ENCODE data around the gene MTX1. TPM values are rescaled to one million over a fixed set of nuclear protein-coding genes. Genes with fewer than 3 reads are reported as not detected.
A peak's percentile ranks its signal among the peaks of the same experiment; 100 is the strongest.

MTX1 gene
- total and polyA plus RNA-seq, 2 of the 4 experiments (the other 2 are of a cell fraction) = 67.2 to 73.7 TPM

DNA sequence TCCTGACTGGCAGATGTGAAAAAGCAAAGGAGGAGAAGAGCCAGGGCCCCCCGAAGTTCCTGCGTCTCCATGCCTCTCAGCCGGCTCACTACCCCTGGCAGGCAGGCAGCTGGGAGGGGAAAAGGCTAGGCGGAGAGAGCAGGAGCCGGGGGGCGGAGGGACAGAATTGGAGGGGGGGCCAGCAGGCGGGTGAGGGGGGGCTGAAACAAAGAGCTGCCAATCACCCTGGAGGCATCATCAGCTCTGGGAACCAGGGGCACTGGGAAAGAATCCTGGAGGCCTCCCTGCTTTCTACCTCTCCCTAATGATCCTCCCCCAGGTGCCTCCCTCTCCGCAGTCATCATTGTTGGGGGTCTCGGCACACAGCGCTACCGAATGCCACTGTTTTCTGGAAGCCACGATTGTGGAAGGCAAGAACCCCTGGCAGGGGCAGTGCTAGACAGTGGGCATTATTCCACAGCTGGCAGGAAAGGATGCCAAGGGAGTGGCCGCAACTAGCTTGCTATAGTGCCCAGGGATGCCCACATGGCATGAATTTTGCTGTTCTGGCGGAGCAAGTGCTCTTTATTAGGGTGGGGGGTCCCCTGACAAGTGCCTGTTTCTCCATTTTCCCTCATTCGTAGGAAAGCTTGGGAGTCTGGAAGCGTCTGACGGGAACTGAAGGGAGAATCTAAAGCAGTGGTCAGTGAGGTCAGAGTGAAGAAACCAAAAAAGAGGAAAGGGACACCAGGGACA lies 522 bp upstream of the MTX1 start, which contains the start of gene THBS3 (continued):
- TF ChIP-seq, protein P1, sequence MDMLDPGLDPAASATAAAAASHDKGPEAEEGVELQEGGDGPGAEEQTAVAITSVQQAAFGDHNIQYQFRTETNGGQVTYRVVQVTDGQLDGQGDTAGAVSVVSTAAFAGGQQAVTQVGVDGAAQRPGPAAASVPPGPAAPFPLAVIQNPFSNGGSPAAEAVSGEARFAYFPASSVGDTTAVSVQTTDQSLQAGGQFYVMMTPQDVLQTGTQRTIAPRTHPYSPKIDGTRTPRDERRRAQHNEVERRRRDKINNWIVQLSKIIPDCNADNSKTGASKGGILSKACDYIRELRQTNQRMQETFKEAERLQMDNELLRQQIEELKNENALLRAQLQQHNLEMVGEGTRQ (IDR thresholded peaks at IDR 0.05; ENCODE audit: low read depth, low read length) = no peak
- no peak for TF ChIP-seq SMC3 (IDR thresholded peaks at IDR 0.05; ENCODE audit: low read depth, low read length)

DNA sequence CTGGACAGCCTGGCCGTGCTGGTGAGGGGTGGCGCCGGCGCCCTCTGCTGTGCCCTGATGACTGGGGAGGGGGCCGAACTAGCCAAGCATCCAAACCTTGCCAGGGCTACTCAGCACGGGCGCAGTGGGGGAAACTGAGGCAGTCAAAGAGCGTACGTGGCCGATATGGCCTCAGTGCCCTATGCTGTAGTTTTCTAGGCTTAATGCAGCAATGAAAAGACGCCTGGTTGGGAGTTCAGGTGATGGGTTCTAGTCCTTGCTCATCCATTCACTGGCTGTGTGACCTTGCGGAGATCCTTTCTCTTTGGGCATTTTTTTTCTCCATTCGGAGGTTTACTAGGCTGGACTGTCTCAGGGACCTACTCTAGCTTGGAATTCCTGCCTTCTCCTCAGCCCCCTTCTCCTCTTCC lies 822 bp downstream of the MTX1 start:
- Histone ChIP-seq H3K9me1 (ENCODE audit: insufficient read depth, low read length) (peaks cover 6% of the 10 kb centered on the region; the same call in 1 of the 2 replicates), H3K36me3 (ENCODE audit: control insufficient read depth, insufficient read depth, low read length) (peaks cover 5% of the 10 kb centered on the region; the same call in 1 of the 2 replicates), H2BK15ac (ENCODE audit: low read depth, low read length) (0 out of 3 replicates have a peak overlapping the region, but pooled peaks have one; percentile 1), H3K79me1 (ENCODE audit: low read depth in 1 of 2, low read length in 2 of 2) (peaks cover 13 to 24% of the 10 kb centered on the region in 2 experiments), H4K5ac (ENCODE audit: low read depth, low read length) (peak overlapping the region; percentile 100), H3K9me3 (ENCODE audit: control insufficient read depth, insufficient read depth, low read length) (no peaks in the 10 kb centered on the region), H3K4me1 (ENCODE audit: control insufficient read depth, insufficient read depth, low read length) (peaks cover 15% of the 10 kb centered on the region), H4K91ac (ENCODE audit: insufficient read depth, low read depth, low read length) (peak overlapping the region; percentile 87), H3K18ac (ENCODE audit: low read depth, low read length) (peak overlapping the region; percentile 74), H3K14ac (replicated peaks; ENCODE audit: low read depth, low read length) (peak overlapping the region; percentile 98), H2AK5ac (ENCODE audit: low read depth, low read length) (peak overlapping the region; percentile 86), H3K27ac (ENCODE audit: insufficient read depth, low read length) (peak overlapping the region; percentile 86), H2BK5ac (ENCODE audit: low read depth, low read length, poor library complexity, severe bottlenecking) (peak overlapping the region; percentile 74), H3K56ac (ENCODE audit: extremely low read depth, insufficient read depth, low read length) (peak overlapping the region; percentile 59; the same call in 1 of the 2 replicates), H3K4me2 (ENCODE audit: low read depth, low read length) (peak overlapping the region; percentile 100), H3K4me3 (ENCODE audit: insufficient read depth, low read depth, low read length) (peak overlapping the region; percentile 100), H2AFZ (replicated peaks; ENCODE audit: low read length, poor library complexity) (peak overlapping the region; percentile 89), H2AK9ac (replicated peaks; ENCODE audit: low read depth, low read length, poor library complexity) (peak overlapping the region; percentile 90), H4K8ac (ENCODE audit: low read depth in 2 of 2, low read length in 2 of 2) (peak overlapping the region; percentile 99 to 100), H3K23ac (ENCODE audit: low read depth, low read length) (peak overlapping the region; percentile 66), H3K27me3 (ENCODE audit: control insufficient read depth, insufficient read depth, low read length) (no peaks in the 10 kb centered on the region), H4K20me1 (ENCODE audit: insufficient read depth, low read length) (no peaks in the 10 kb centered on the region), H2BK20ac (ENCODE audit: low read depth, low read length) (no peak overlapping the region), H2BK120ac (ENCODE audit: low read depth, low read length) (peak overlapping the region; percentile 58; the same call in 1 of the 2 replicates), H3K4ac (ENCODE audit: low read depth, low read length) (peak overlapping the region; percentile 98), H3K9ac (ENCODE audit: low read depth, low read length) (peak overlapping the region; percentile 99)
- intact Hi-C loops (cut with micrococcal nuclease) = loop anchor here (10.0 kb wide), 2 partner anchors 115 to 385 kb away; partner anchors contain the start of gene RUSC1
- ATAC-seq (ENCODE audit: low read depth) = no peak
- 7% methylated on average over 6 of the region's 13 CpGs; no CpG with 5 or more reads in 1 of the 2 experiments for WGBS, 2 experiments (ENCODE audit: extremely low coverage in 2 of 2, insufficient read length in 1 of 2)
- dilution Hi-C loops (cut with HindIII; ENCODE audit: low sequenced_read_pairs, unreplicated experiment) = no loop called here
- ChIA-PET POLR2A (ENCODE audit: unreplicated experiment) (interaction anchor here (0.7 kb wide), 1 partner anchor 15 kb away, joined by 4 read pairs; no protein-coding TSS in a partner anchor), CTCF (no interaction called here)
- TF ChIP-seq, protein P2, sequence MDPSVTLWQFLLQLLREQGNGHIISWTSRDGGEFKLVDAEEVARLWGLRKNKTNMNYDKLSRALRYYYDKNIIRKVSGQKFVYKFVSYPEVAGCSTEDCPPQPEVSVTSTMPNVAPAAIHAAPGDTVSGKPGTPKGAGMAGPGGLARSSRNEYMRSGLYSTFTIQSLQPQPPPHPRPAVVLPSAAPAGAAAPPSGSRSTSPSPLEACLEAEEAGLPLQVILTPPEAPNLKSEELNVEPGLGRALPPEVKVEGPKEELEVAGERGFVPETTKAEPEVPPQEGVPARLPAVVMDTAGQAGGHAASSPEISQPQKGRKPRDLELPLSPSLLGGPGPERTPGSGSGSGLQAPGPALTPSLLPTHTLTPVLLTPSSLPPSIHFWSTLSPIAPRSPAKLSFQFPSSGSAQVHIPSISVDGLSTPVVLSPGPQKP (IDR thresholded peaks at IDR 0.05; ENCODE audit: borderline replicate concordance, low read depth, low read length) = no peak
- TF ChIP-seq CEBPB (IDR thresholded peaks at IDR 0.05; ENCODE audit: low read depth, low read length) (no peak), MAFK (IDR thresholded peaks at IDR 0.05; ENCODE audit: low read depth, low read length) (no peak), RFX5 (IDR thresholded peaks at IDR 0.05; ENCODE audit: low read depth, low read length) (no peak), SMC3 (IDR thresholded peaks at IDR 0.05; ENCODE audit: low read depth, low read length) (no peak)
- TF ChIP-seq, protein P3, sequence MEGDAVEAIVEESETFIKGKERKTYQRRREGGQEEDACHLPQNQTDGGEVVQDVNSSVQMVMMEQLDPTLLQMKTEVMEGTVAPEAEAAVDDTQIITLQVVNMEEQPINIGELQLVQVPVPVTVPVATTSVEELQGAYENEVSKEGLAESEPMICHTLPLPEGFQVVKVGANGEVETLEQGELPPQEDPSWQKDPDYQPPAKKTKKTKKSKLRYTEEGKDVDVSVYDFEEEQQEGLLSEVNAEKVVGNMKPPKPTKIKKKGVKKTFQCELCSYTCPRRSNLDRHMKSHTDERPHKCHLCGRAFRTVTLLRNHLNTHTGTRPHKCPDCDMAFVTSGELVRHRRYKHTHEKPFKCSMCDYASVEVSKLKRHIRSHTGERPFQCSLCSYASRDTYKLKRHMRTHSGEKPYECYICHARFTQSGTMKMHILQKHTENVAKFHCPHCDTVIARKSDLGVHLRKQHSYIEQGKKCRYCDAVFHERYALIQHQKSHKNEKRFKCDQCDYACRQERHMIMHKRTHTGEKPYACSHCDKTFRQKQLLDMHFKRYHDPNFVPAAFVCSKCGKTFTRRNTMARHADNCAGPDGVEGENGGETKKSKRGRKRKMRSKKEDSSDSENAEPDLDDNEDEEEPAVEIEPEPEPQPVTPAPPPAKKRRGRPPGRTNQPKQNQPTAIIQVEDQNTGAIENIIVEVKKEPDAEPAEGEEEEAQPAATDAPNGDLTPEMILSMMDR (conservative IDR thresholded peaks at IDR 0.05; ENCODE audit: low read depth, low read length) = no peak
- TF ChIP-seq, protein P1 (IDR thresholded peaks at IDR 0.05; ENCODE audit: low read depth, low read length) = no peak
- BruUV-seq (replicated peaks) = no TSS peak
- in situ Hi-C loops (cut with MboI; ENCODE audit: low sequenced_read_pairs) = no loop called here
- no peak for DNase-seq
